Keratinocyte (primary cell): ENCODE measurements around the gene ATP6V0A4. TPM values are rescaled to one million over a fixed set of nuclear protein-coding genes. Genes with fewer than 3 reads are reported as not detected.

ENCODE experiments used
- DNase-seq: peaks from one replicate; pipeline ENCODE4 v3.0.0-alpha.2; 2011; ENCODE audit warnings: low read depth, missing footprints, low spot score
- FAIRE-seq: peaks from 2 replicates; lab custom pipeline; 2011; peaks lifted over from hg19 to GRCh38; lab: Jason Lieb, UNC
- H2AFZ ChIP-seq: 2 replicates; pipeline ENCODE4 v1.6.0; 2012; ENCODE audit warnings: low read length, control low read depth, inconsistent platforms; ENCODE audit not compliant: control insufficient read depth
- H3K27ac ChIP-seq: 2 replicates; pipeline ENCODE4 v1.5.1; 2011; ENCODE audit warnings: low read length; ENCODE audit not compliant: control insufficient read depth, insufficient read depth
- H3K27me3 ChIP-seq: 3 replicates; pipeline ENCODE4 v1.6.0; 2011; ENCODE audit warnings: low read length; ENCODE audit not compliant: control insufficient read depth, insufficient read depth; ENCODE audit errors: extremely low read depth
- H3K36me3 ChIP-seq, 2 experiments: 2 replicates in 1 of 2; 3 replicates in 1 of 2; pipeline ENCODE4 v1.5.1; 2011; ENCODE audit warnings: low read length in 2 of 2, mild to moderate bottlenecking in 1 of 2; ENCODE audit not compliant: control insufficient read depth in 2 of 2, insufficient read depth in 2 of 2; ENCODE audit errors: extremely low read depth in 1 of 2
- H3K4me1 ChIP-seq: 3 replicates; pipeline ENCODE4 v1.5.1; 2011; ENCODE audit warnings: low read length; ENCODE audit not compliant: control insufficient read depth, insufficient read depth; ENCODE audit errors: extremely low read depth
- H3K4me2 ChIP-seq: 3 replicates; pipeline ENCODE4 v1.6.0; 2011; ENCODE audit warnings: low read depth, low read length; ENCODE audit not compliant: control insufficient read depth, insufficient read depth; ENCODE audit errors: extremely low read depth
- H3K4me3 ChIP-seq, 3 experiments: fragments of 200-600 bp in 1 of 3; sonication (generic) in 1 of 3; 2 replicates in 2 of 3; 3 replicates in 1 of 3; pipeline ENCODE4 v1.5.1; 2011 to 2016; ENCODE audit warnings: low read length in 3 of 3, mild to moderate bottlenecking in 3 of 3, control low read depth in 2 of 3, inconsistent platforms in 1 of 3, low read depth in 1 of 3, mixed read lengths in 1 of 3, mixed run types in 1 of 3, moderate library complexity in 1 of 3; ENCODE audit not compliant: control insufficient read depth in 2 of 3, insufficient read depth in 2 of 3; ENCODE audit errors: extremely low read depth in 1 of 3
- H3K79me2 ChIP-seq: 2 replicates; pipeline ENCODE4 v1.6.0; 2012; ENCODE audit warnings: low read length; ENCODE audit not compliant: control insufficient read depth, insufficient read depth
- H3K9ac ChIP-seq: 3 replicates; pipeline ENCODE4 v1.6.0; 2011; ENCODE audit warnings: low read length; ENCODE audit not compliant: control insufficient read depth, insufficient read depth; ENCODE audit errors: extremely low read depth
- H3K9me1 ChIP-seq: 3 replicates; pipeline ENCODE4 v1.6.0; 2011; ENCODE audit warnings: low read length; ENCODE audit not compliant: control insufficient read depth, insufficient read depth; ENCODE audit errors: extremely low read depth
- H3K9me3 ChIP-seq: 2 replicates; pipeline ENCODE4 v1.5.1; 2012; ENCODE audit warnings: low read depth, low read length; ENCODE audit not compliant: control insufficient read depth
- H4K20me1 ChIP-seq: 3 replicates; pipeline ENCODE4 v1.6.0; 2011; ENCODE audit warnings: low read length; ENCODE audit not compliant: control insufficient read depth, insufficient read depth; ENCODE audit errors: extremely low read depth
- CTCF ChIP-seq, 3 experiments: IDR thresholded peaks in 1 of 3; conservative IDR thresholded peaks in 1 of 3; optimal IDR thresholded peaks in 1 of 3; 2 replicates in 2 of 3; 3 replicates in 1 of 3; pipeline versions ENCODE3 to v1.5.1; 2011; ENCODE audit warnings: low read length in 3 of 3, mild to moderate bottlenecking in 3 of 3, moderate library complexity in 2 of 3, control low read depth in 1 of 3, inconsistent platforms in 1 of 3; ENCODE audit not compliant: insufficient read depth in 2 of 3; ENCODE audit errors: extremely low read depth in 1 of 3
- EZH2 ChIP-seq: IDR thresholded peaks from one replicate; pipeline ENCODE4 v1.6.1; 2012; ENCODE audit warnings: inconsistent platforms, mild to moderate bottlenecking, low read length, moderate library complexity
- dilution Hi-C: fragments of 300-500 bp; cut with MboI; formaldehyde crosslinking; loops from one replicate; pipeline ENCODE4 v1.7.0; 2020; ENCODE audit warnings: low sequenced_read_pairs; ENCODE audit not compliant: extremely low pct_ligation_motif_present
- polyA plus RNA-seq, 5 experiments: library from polyadenylated mRNA; depleted of rRNA in 3 of 5; stranded (reverse) in 3 of 5; stranded (forward) in 1 of 5; unstranded in 1 of 5; fragments of >200 nt; gene quantifications; 1 replicate in 1 of 5; 2 replicates in 3 of 5; 3 replicates in 1 of 5; pipeline versions ENCODE4 v1.2.1 to v1.2.3, GENCODE V29; 2011 to 2012; ENCODE audit warnings: missing spikeins in 2 of 5, low read depth in 1 of 5, low replicate concordance in 1 of 5

The ATP6V0A4 gene
- polyA plus RNA-seq, 1 donor (not counting 4 experiments of a cell fraction or from before 2014, with no cell fraction given): 0.34 TPM

DNA sequence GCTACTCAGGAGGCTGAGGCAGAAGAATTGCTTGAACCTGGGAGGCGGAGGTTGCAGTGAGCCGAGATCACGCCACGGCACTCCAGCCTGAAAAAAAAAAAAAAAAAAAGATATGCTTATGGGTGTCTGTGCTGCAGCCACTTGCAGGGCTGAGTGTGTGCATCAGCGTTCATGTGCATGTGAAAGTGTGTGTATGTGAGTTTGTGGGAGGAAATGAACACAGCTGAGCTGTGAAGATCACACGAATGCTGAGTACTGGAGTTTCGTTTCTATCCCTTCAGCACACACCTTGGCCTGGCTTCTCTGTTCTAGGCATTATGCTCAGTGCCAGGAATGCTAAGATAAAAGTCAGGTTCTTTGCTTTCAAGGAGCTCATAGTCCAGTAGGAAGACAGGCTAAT lies 84.8 kb downstream of the ATP6V0A4 start:
- DNase-seq: no peak
- no peaks in the 10 kb centered on the region for H3K27me3 ChIP-seq
- dilution Hi-C loops: no loop called here
- no peak for FAIRE-seq
- no peaks in the 10 kb centered on the region for H3K4me1 ChIP-seq
- no peak overlapping the region for H2AFZ ChIP-seq
- H3K79me2 ChIP-seq: no peaks in the 10 kb centered on the region
- peaks cover 2% of the 10 kb centered on the region for H3K9me3 ChIP-seq
- no peak overlapping the region for H3K27ac ChIP-seq
- no peak overlapping the region for H3K4me2 ChIP-seq
- no peaks in the 10 kb centered on the region for H3K36me3 ChIP-seq
- no peak for TF ChIP-seq EZH2
- no peak overlapping the region for H3K4me3 ChIP-seq
- no peaks in the 10 kb centered on the region for H4K20me1 ChIP-seq
- no peaks in the 10 kb centered on the region for H3K9me1 ChIP-seq
- no peak overlapping the region for H3K9ac ChIP-seq

DNA sequence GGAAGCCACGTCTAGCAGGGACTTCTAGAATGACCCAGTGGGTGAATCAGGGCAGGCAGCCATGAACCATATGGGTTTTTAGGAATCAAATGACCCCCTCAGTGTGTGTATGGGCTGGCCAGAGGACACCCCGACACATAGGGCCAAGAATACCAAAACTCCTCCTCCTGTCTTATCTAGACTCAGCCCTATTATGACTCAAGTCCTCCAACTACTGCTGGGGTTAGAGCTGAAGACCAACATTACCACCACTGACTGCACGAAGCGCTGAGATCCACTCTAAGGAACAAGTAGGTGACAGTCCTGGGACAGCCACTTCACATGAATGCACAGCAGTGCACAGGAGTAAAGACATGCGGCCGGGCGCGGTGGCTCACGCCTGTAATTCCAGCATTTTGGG lies 85.3 kb downstream of the ATP6V0A4 start:
- dilution Hi-C loops: no loop called here
- no peak for FAIRE-seq
- TF ChIP-seq CTCF (optimal IDR thresholded peaks at IDR 0.05 in 1 of 3, IDR thresholded peaks at IDR 0.05 in 1 of 3, conservative IDR thresholded peaks at IDR 0.05 in 1 of 3; ENCODE audit: extremely low read depth in 1 of 3, insufficient read depth in 2 of 3, low read length in 3 of 3) (no peak), EZH2 (no peak)
- H3K4me3 ChIP-seq: no peak overlapping the region
- H3K27me3 ChIP-seq: no peaks in the 10 kb centered on the region
- peaks cover 2% of the 10 kb centered on the region for H3K9me3 ChIP-seq
- H3K4me2 ChIP-seq: no peak overlapping the region
- no peaks in the 10 kb centered on the region for H3K4me1 ChIP-seq
- no peak overlapping the region for H3K9ac ChIP-seq
- H3K79me2 ChIP-seq: no peaks in the 10 kb centered on the region
- DNase-seq: no peak
- H3K27ac ChIP-seq: no peak overlapping the region
- H2AFZ ChIP-seq: no peak overlapping the region
- no peaks in the 10 kb centered on the region for H3K9me1 ChIP-seq
- H4K20me1 ChIP-seq: no peaks in the 10 kb centered on the region
- no peaks in the 10 kb centered on the region for H3K36me3 ChIP-seq
